Spleen (tissue), 7 donors: ENCODE data around the gene SLAMF1.

ENCODE experiments used
- POLR2A ChIP-seq, 3 donors: fragments of 450-650 bp; IDR thresholded peaks; one replicate each; pipeline ENCODE4 v1.5.1; 2017; ENCODE audit warnings: antibody characterized with exemption in 3 of 3, mild to moderate bottlenecking in 1 of 3
- POLR2AphosphoS5 ChIP-seq, 3 donors: sonication (generic); formaldehyde crosslinking; IDR thresholded peaks; one replicate each; pipeline ENCODE4 v1.5.1; 2017; ENCODE audit warnings: antibody characterized with exemption in 3 of 3
- TF ChIP-seq, protein P1 (sequence below), 11 experiments: fragments of 200-600 bp in 7 of 11; fragments of 450-650 bp in 4 of 11; sonication (generic) in 4 of 11; IDR thresholded peaks in 8 of 11; conservative IDR thresholded peaks in 3 of 11; 1 replicate in 7 of 11; 2 replicates in 4 of 11; pipeline versions ENCODE4 v1.4.0 to v1.8.0; 2016 to 2021; ENCODE audit warnings: antibody characterized with exemption in 11 of 11, inconsistent platforms in 4 of 11, mild to moderate bottlenecking in 1 of 11
- donor health status: DM: no; HTN: no; CAD: no; lungs with moderate emphysema.
- donor health status: DM: no; HTN: no; CAD: no.
- donor health status: DM: no; HTN: no; CAD: no.

DNA sequence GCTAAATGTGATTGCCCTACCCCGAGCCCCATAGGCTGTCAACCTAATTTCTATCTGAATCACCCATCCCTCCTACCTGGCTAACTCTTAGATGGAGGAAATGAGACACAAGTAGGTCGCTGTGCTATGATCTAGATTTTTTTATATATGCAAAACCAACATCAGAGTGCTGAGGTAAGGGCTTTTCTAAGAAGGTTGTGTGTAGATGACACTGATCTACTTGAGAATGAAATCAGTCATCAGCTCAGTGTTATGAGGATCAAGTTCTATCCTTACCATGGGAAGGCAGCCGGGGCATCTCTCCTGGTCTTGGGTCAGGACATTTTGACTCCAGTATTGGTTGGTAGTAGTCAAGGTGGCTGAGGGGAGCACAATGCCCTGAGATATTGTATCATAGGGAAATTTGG is 23.6 kb downstream of the SLAMF1 start:
- TF ChIP-seq, protein P1, sequence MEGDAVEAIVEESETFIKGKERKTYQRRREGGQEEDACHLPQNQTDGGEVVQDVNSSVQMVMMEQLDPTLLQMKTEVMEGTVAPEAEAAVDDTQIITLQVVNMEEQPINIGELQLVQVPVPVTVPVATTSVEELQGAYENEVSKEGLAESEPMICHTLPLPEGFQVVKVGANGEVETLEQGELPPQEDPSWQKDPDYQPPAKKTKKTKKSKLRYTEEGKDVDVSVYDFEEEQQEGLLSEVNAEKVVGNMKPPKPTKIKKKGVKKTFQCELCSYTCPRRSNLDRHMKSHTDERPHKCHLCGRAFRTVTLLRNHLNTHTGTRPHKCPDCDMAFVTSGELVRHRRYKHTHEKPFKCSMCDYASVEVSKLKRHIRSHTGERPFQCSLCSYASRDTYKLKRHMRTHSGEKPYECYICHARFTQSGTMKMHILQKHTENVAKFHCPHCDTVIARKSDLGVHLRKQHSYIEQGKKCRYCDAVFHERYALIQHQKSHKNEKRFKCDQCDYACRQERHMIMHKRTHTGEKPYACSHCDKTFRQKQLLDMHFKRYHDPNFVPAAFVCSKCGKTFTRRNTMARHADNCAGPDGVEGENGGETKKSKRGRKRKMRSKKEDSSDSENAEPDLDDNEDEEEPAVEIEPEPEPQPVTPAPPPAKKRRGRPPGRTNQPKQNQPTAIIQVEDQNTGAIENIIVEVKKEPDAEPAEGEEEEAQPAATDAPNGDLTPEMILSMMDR (IDR thresholded peaks at IDR 0.05 in 8 of 11, conservative IDR thresholded peaks at IDR 0.05 in 3 of 11), result no peak
- TF ChIP-seq POLR2AphosphoS5 (IDR thresholded peaks at IDR 0.05) (no peak), POLR2A (IDR thresholded peaks at IDR 0.05) (no peak)
